Astrocyte of the hippocampus (primary cell): Measurements from ENCODE around the gene SPG11.
"Not testable (repeated sequence)": the region's sequence is repeated elsewhere in the genome, so short reads cannot be mapped to it uniquely, and the experiment has no call there.

Source experiments
- DNase-seq: peaks from one replicate; pipeline ENCODE4 v3.0.0; 2011; ENCODE audit warnings: low read depth, low spot score

Gene SPG11, protein sequence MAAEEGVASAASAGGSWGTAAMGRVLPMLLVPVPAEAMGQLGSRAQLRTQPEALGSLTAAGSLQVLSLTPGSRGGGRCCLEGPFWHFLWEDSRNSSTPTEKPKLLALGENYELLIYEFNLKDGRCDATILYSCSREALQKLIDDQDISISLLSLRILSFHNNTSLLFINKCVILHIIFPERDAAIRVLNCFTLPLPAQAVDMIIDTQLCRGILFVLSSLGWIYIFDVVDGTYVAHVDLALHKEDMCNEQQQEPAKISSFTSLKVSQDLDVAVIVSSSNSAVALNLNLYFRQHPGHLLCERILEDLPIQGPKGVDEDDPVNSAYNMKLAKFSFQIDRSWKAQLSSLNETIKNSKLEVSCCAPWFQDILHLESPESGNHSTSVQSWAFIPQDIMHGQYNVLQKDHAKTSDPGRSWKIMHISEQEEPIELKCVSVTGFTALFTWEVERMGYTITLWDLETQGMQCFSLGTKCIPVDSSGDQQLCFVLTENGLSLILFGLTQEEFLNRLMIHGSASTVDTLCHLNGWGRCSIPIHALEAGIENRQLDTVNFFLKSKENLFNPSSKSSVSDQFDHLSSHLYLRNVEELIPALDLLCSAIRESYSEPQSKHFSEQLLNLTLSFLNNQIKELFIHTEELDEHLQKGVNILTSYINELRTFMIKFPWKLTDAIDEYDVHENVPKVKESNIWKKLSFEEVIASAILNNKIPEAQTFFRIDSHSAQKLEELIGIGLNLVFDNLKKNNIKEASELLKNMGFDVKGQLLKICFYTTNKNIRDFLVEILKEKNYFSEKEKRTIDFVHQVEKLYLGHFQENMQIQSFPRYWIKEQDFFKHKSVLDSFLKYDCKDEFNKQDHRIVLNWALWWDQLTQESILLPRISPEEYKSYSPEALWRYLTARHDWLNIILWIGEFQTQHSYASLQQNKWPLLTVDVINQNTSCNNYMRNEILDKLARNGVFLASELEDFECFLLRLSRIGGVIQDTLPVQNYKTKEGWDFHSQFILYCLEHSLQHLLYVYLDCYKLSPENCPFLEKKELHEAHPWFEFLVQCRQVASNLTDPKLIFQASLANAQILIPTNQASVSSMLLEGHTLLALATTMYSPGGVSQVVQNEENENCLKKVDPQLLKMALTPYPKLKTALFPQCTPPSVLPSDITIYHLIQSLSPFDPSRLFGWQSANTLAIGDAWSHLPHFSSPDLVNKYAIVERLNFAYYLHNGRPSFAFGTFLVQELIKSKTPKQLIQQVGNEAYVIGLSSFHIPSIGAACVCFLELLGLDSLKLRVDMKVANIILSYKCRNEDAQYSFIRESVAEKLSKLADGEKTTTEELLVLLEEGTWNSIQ (N-terminal part only)

DNA sequence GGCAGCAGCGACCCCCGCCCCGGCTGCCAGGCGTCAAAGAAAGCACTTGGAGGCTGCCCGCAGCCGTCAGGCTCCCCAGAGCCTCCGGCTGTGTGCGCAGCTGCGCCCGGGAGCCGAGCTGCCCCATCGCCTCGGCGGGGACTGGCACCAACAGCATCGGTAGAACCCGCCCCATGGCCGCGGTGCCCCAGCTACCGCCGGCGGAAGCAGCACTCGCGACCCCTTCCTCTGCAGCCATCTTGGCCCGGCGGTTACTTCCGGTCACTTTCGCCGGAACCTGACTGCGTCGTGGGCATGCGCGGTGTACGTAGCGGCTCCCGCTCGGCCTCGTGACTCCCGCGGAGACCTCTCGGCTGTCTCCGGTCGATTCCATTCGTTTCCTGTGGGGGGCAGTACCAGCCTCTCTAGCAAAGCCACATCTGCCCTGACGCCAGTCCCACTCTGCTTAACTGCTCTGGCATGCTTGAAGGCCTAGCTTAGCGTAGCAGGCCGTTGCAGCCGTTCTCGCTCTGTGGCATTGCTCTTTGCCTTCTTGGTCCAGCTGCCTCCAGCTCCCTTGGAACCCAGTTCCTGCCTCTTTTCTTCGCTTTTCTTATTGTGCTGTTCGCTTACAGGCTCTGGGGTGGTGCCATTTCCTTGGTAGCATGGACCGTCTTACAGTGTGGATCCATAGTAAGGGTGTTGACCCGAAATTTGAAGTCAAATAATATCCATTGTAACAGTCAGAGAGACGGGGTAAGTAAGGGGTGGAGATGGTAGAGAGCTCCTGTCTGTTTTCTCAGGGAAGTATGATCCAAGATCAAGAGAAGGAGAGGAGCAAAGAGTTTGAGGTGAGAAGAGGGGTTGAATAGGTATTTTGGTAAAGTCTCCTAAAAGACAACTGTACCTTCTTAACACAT lies at the start of gene SPG11:
Gene SPG11 (minus strand): TSS at position 253 of the 899 bp plus-strand sequence. CDS start 15 bp downstream, at position 238.
- peak; percentile 99 for DNase-seq

DNA sequence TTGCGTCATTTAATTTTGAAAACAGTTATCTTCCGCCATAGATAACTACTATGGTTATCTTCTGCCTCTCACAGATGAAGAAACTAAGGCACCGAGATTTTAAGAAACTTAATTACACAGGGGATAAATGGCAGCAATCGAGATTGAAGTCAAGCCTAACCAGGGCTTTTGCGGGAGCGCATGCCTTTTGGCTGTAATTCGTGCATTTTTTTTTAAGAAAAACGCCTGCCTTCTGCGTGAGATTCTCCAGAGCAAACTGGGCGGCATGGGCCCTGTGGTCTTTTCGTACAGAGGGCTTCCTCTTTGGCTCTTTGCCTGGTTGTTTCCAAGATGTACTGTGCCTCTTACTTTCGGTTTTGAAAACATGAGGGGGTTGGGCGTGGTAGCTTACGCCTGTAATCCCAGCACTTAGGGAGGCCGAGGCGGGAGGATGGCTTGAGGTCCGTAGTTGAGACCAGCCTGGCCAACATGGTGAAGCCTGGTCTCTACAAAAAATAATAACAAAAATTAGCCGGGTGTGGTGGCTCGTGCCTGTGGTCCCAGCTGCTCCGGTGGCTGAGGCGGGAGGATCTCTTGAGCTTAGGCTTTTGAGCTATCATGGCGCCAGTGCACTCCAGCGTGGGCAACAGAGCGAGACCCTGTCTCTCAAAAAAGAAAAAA lies 49.0 kb upstream of the SPG11 start:
- DNase-seq: peak; percentile 81

DNA sequence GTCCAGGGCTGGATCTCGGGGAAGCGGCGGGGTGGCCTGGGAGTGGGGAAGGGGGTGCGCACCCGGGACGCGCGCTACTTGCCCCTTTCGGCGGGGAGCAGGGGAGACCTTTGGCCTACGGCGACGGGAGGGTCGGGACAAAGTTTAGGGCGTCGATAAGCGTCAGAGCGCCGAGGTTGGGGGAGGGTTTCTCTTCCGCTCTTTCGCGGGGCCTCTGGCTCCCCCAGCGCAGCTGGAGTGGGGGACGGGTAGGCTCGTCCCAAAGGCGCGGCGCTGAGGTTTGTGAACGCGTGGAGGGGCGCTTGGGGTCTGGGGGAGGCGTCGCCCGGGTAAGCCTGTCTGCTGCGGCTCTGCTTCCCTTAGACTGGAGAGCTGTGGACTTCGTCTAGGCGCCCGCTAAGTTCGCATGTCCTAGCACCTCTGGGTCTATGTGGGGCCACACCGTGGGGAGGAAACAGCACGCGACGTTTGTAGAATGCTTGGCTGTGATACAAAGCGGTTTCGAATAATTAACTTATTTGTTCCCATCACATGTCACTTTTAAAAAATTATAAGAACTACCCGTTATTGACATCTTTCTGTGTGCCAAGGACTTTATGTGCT lies 48.4 kb upstream of the SPG11 start:
- DNase-seq: peak; percentile 58

DNA sequence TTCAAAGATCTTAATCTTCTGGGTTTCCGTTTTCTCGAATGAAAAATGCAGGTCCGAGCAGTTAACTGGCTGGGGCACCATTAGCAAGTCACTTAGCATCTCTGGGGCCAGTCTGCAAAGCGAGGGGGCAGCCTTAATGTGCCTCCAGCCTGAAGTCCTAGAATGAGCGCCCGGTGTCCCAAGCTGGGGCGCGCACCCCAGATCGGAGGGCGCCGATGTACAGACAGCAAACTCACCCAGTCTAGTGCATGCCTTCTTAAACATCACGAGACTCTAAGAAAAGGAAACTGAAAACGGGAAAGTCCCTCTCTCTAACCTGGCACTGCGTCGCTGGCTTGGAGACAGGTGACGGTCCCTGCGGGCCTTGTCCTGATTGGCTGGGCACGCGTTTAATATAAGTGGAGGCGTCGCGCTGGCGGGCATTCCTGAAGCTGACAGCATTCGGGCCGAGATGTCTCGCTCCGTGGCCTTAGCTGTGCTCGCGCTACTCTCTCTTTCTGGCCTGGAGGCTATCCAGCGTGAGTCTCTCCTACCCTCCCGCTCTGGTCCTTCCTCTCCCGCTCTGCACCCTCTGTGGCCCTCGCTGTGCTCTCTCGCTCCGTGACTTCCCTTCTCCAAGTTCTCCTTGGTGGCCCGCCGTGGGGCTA lies 47.8 kb upstream of the SPG11 start, which contains the start of the genes B2M and PATL2:
Gene B2M (plus strand): TSS at position 422 of the 647 bp plus-strand sequence. CDS start 30 bp downstream, at position 452.
Gene PATL2 (minus strand): TSS at position 228 of the 647 bp plus-strand sequence. CDS start 34,833 bp downstream, outside the sequence.
- peak; percentile 98 for DNase-seq

DNA sequence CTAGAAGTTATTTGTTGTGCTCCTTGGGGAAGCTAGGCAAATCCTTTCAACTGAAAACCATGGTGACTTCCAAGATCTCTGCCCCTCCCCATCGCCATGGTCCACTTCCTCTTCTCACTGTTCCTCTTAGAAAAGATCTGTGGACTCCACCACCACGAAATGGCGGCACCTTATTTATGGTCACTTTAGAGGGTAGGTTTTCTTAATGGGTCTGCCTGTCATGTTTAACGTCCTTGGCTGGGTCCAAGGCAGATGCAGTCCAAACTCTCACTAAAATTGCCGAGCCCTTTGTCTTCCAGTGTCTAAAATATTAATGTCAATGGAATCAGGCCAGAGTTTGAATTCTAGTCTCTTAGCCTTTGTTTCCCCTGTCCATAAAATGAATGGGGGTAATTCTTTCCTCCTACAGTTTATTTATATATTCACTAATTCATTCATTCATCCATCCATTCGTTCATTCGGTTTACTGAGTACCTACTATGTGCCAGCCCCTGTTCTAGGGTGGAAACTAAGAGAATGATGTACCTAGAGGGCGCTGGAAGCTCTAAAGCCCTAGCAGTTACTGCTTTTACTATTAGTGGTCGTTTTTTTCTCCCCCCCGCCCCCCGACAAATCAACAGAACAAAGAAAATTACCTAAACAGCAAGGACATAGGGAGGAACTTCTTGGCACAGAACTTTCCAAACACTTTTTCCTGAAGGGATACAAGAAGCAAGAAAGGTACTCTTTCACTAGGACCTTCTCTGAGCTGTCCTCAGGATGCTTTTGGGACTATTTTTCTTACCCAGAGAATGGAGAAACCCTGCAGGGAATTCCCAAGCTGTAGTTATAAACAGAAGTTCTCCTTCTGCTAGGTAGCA lies 47.0 kb upstream of the SPG11 start:
- DNase-seq: peak; percentile 42

DNA sequence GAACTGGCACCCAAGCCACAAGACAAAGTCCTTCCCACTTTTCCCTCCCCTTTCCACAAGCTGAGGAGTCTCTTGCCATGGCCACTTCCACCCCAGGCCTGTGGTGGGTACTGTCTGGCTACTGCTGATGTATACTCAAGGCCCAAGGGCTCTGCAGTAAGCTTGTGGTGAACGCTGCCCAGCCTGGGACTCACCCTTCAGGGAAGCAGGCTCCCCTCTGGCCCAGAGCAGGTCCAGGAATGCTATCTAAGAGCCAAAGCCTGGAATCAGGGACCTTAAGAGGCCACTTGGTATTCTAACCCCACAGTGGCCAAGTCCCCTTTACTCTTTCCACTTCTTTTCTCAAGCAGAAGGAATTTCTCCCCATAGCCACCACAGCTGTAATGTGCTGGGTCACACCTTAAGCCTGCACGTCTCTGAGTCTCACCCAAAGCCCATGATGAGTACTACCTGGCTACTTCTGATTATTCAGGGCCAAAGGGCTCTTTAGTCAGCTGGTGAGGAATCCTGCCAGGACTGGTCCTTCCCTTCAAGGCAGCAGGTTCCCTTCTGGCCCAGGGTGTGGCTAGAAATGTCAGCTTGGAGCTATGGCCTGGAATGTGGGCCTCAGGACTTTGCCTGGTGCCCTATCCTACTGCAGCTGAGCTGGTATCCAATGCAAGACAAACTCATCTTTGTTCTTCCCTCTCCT lies 43.6 kb upstream of the SPG11 start:
- no peak for DNase-seq

DNA sequence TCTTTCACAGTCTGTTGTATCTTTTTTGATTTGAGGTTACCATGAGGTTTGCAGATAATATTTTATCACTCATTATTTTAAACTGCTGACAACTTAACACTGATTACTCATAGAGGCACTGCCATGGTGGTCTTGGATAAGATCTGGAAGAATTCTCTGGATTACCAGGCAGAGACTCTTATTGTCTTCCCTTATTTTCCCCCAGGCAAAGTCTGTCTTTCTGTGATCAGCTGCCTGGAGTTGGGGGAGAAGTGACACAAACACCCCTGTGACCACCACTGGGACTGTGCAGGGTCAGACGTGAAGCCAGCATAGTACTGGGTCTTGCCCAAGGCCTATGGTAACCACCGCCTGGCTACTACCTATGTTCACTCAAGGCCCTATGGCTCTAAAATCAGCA lies 42.9 kb upstream of the SPG11 start:
- no peak for DNase-seq

DNA sequence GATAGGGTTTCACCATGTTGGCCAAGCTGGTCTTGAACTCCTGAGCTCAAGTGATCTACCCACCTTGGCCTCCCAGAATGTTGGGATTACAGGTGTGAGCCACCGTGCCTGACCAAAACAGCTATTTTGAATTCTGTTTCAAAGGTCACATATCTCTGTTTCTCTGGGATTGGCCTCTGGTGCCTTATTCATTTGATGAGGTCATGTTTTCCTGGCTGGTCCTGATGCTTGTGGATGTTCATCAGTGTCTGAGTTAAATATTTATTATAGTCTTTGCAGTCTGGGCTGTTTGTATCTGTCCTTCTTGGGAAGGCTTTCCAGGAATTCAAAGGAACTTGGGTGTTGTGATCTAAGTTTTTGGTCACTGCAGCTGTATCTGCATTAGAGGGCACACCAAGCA lies 42.5 kb upstream of the SPG11 start:
- no peak for DNase-seq

DNA sequence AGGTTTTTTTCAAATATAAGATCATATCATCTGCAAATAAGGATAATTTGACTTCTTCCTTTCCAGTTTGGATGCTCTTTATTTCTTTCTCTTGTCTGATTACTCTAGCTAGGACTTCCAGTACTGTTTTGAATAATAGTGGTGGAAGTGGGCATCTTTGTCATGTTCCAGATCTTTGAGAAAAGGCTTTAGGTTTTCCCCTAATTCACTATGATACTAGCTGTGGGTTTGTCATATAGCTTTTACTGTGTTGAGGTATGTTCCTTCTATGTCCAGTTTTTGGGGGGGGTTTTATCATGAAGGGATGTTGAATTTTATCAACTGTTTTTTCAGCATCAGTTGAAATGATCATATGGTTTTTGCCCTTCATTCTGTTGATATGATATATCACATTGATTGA lies 37.2 kb upstream of the SPG11 start:
- DNase-seq: not testable (repeated sequence)

DNA sequence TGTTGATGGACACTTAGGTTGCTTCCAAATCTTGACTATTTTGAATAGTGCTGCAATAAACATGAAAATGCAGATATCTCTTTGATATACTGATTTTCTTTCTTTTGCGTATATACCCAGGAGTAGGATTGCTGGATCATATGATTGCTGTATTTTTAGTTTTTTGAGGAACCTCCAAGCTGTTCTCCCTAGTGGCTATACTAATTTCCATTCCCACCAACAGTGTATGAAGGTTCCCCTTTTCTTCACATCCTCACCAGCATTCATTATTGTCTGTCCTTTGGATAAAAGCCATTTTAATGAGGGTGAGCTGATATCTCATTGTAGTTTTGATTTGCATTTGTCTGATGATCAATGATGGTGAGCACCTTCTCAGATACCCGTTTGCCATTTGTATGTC lies 35.2 kb upstream of the SPG11 start:
- no peak for DNase-seq

DNA sequence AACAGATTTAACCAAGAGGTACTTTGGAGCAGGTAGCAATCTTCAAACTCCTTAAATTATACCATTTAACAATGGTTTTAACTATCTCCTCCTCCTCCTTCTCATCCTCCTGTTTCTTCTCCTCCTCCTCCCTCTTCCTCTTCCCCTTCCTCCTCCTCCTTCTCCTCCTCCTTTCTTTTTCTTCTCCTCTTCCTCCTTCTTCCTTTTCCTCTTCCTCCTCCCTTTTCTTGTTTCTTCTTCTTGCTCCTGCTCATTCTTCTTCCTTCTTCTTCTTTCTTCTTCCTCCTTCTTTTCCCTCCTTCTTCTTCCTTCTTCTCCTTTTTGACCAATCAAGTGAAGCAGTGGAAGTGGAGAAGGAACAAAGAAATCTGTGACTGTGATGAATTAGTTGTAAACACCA lies 33.6 kb upstream of the SPG11 start:
- no peak for DNase-seq

DNA sequence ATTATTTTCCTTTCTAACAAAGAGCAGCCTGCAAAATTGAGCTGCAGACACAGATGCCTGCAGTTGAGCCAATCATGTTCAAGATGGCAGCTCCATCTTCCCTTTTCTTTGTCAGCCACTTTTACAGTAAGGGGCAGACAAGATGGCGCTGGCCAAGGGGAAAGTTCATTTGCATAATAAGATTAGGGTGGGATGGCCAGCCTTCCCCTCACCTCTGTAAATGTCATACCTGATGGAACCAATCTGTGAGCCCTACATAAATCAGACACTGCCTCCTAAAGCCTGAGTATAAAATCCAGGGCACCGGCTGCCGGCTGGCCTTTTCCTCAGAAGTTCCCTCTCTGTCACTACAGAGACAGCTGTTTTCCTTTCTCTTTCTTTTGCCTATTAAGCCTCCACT lies 31.8 kb upstream of the SPG11 start:
- no peak for DNase-seq

DNA sequence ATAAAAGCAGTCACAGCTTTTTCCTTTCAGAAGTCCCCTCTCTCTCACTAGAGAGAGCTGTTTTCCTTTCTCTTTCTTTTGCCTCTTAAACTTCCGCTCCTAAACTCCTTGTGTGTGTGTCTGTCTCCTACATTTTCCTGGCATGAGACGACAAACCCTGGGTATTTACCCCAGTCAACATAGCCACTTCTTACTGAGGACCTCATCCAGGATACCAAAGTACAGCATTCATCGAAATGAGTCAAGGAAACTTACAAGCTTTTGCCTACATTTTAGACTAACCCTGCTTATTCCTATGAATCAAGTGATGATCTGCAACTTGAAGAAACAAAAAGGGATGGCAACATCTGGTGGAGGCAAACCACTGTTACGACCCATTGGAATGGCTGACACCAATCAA lies 31.0 kb upstream of the SPG11 start:
- DNase-seq: no peak

DNA sequence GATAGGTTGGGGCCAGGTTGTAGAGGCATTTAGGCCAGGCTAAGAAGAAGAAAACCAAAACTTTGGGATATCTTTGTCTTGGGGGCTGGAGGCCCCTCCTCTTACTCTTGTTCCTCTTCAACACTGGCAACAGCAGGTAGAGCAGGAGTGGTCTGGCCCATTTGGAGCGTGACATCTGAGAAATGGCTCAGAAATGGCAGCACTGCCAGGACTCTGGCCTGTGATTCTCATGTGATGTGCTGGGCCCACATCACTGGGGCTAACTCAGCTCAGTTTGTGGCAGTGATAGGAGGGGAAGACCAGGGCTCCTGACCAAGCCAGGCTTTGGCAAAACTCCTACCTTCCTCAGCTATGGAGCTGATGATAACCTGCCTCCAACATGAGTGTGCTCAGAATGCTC lies 29.2 kb upstream of the SPG11 start:
- DNase-seq: no peak

DNA sequence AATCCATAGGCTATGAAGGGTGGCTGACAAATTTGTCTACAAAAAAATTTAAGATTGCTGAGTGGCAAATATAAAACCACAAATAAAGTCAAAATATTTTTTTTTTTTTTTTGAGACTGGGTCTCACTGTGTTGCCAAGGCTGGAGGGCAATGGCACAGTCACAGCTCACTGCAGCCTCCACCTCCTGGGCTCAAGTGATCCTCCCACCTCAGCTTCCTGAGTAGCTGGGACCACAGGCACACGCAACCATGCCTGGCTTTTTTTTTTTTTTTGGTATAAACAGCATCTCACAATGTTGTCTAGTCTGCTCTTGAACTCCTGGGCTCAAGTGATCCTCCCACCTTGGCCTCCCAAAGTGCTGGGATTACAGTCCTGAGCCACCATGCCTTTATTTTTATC lies 26.8 kb upstream of the SPG11 start:
- not testable (repeated sequence) for DNase-seq

DNA sequence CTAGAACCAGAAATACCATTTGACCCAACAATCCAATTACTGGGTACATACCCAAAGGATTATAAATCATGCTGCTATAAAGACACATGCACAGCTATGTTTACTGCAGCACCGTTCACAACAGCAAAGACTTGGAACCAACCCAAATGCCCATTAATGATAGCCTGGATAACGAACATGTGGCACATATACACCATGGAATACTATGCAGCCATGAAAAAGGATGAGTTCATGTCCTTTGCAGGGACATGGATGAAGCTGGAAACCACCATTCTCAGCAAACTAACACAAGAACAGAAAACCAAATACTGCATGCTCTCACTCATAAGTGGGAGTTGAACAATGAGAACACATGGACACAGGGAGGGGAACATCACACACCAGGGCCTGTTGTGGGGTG lies 25.9 kb upstream of the SPG11 start:
- not testable (repeated sequence) for DNase-seq
